Measurements from ENCODE around the gene LAMP2. TPM values are rescaled to one million over a fixed set of nuclear protein-coding genes. Genes with fewer than 3 reads are reported as not detected.
A peak's percentile ranks its signal among the peaks of the same experiment; 100 is the strongest.

LAMP2 gene
- total RNA-seq, 1 experiment from 2014 or later = 119 TPM

DNA sequence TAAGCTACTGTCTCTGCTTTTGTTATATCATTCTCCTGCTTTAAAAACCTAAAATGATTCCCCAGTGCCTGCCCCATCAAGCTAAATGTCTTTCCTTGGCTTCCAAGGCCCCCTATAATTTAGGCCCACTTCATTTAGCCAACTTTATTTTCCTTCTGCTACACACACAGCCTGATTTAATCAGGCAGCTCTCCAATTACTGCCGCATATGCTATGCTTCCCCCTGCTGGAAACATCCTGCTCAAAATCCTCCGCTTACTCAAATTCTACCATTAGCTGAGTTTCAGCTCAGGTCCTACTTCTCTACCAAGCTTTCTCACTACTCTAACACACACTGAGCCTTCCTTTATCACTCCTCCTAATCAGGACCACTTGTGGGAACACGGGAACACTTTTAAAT, 17.0 kb downstream of the LAMP2 start:
- no peaks in the 10 kb centered on the region for H3K27me3 ChIP-seq (replicated peaks; ENCODE audit: control insufficient read depth, insufficient read depth, low read length)
- H3K36me3 ChIP-seq (ENCODE audit: control insufficient read depth, insufficient read depth, low read length) = no peaks in the 10 kb centered on the region
- no peaks in the 10 kb centered on the region for H3K9me3 Mint-ChIP-seq (ENCODE audit: unreplicated experiment)
- no TSS peak for BruUV-seq (replicated peaks)
- H3K4me3 Mint-ChIP-seq (ENCODE audit: unreplicated experiment) = no peak overlapping the region
- POLR2A ChIA-PET = interaction anchor here (1.0 kb wide), 1 partner anchor 17 kb away, joined by 3 read pairs; the partner anchor contains the start of gene LAMP2
- H3K27ac Mint-ChIP-seq (ENCODE audit: unreplicated experiment) = no peak overlapping the region
- H3K4me1 Mint-ChIP-seq (ENCODE audit: low read depth, unreplicated experiment) = no peaks in the 10 kb centered on the region
- CTCF ChIA-PET = interaction anchor here (0.5 to 1.5 kb wide), 7 partner anchors 17 to 213 kb away, joined by 3 to 4 read pairs (median 3); no protein-coding TSS in a partner anchor
- TF ChIP-seq, protein P1, sequence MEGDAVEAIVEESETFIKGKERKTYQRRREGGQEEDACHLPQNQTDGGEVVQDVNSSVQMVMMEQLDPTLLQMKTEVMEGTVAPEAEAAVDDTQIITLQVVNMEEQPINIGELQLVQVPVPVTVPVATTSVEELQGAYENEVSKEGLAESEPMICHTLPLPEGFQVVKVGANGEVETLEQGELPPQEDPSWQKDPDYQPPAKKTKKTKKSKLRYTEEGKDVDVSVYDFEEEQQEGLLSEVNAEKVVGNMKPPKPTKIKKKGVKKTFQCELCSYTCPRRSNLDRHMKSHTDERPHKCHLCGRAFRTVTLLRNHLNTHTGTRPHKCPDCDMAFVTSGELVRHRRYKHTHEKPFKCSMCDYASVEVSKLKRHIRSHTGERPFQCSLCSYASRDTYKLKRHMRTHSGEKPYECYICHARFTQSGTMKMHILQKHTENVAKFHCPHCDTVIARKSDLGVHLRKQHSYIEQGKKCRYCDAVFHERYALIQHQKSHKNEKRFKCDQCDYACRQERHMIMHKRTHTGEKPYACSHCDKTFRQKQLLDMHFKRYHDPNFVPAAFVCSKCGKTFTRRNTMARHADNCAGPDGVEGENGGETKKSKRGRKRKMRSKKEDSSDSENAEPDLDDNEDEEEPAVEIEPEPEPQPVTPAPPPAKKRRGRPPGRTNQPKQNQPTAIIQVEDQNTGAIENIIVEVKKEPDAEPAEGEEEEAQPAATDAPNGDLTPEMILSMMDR (IDR thresholded peaks at IDR 0.05; ENCODE audit: insufficient read depth in 1 of 2, low read depth in 1 of 2, low read length in 1 of 2, severe bottlenecking in 1 of 2, unreplicated experiment in 1 of 2) = peak in 1 of 2 experiments; percentile 37
- H3K4me1 ChIP-seq = no peaks in the 10 kb centered on the region
- peaks cover 21% of the 10 kb centered on the region for H3K36me3 Mint-ChIP-seq (ENCODE audit: insufficient read depth, unreplicated experiment)
- H3K27me3 Mint-ChIP-seq (ENCODE audit: insufficient read depth, unreplicated experiment) = no peaks in the 10 kb centered on the region
- no peak overlapping the region for H3K4me3 ChIP-seq (ENCODE audit: low read depth, low read length)
- no peaks in the 10 kb centered on the region for H3K9me3 ChIP-seq
- peak in 1 of 2 experiments; percentile 6 for DNase-seq
- intact Hi-C loops (cut with micrococcal nuclease; ENCODE audit: unreplicated experiment) = loop anchor here (1.0 to 5.0 kb wide), 3 partner anchors 17 to 135 kb away; partner anchors contain the start of gene LAMP2

DNA sequence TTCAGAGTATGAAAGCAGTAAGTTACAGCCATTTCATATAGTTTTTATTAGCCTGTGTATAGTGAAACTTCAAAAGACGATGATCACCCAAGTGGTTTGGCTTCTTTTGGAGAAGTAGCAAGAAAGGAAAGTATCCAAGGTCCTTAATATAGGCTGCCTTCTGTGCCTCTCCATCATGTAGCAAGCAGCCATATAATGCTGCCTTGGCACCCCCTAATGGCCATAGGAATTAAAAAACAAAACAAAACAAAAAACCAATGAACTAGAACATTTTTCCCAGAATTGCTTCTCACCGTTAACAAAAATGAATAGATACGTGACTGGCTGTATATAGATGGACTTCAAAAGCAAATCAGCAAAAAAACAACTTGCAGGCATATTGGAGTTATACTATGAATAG, 18.9 kb downstream of the LAMP2 start:
- Mint-ChIP-seq H3K4me1 (ENCODE audit: low read depth, unreplicated experiment) (no peaks in the 10 kb centered on the region), H3K36me3 (ENCODE audit: insufficient read depth, unreplicated experiment) (peaks cover 28% of the 10 kb centered on the region), H3K4me3 (ENCODE audit: unreplicated experiment) (no peak overlapping the region), H3K27me3 (ENCODE audit: insufficient read depth, unreplicated experiment) (no peaks in the 10 kb centered on the region), H3K27ac (ENCODE audit: unreplicated experiment) (no peak overlapping the region), H3K9me3 (ENCODE audit: unreplicated experiment) (no peaks in the 10 kb centered on the region)
- POLR2A ChIA-PET = no interaction called here
- no peaks in the 10 kb centered on the region for H3K4me1 ChIP-seq
- no peak overlapping the region for H3K4me3 ChIP-seq (ENCODE audit: low read depth, low read length)
- TF ChIP-seq, protein P1 (IDR thresholded peaks at IDR 0.05; ENCODE audit: insufficient read depth in 1 of 2, low read depth in 1 of 2, low read length in 1 of 2, severe bottlenecking in 1 of 2, unreplicated experiment in 1 of 2) = no peak
- no peaks in the 10 kb centered on the region for H3K27me3 ChIP-seq (replicated peaks; ENCODE audit: control insufficient read depth, insufficient read depth, low read length)
- no TSS peak for BruUV-seq (replicated peaks)
- H3K9me3 ChIP-seq = no peaks in the 10 kb centered on the region
- CTCF ChIA-PET = no interaction called here
- no peak for DNase-seq
- no peaks in the 10 kb centered on the region for H3K36me3 ChIP-seq (ENCODE audit: control insufficient read depth, insufficient read depth, low read length)
- intact Hi-C loops (cut with micrococcal nuclease; ENCODE audit: unreplicated experiment) = loop anchor here (5.0 kb wide), 1 partner anchor 133 kb away; no protein-coding TSS in a partner anchor

DNA sequence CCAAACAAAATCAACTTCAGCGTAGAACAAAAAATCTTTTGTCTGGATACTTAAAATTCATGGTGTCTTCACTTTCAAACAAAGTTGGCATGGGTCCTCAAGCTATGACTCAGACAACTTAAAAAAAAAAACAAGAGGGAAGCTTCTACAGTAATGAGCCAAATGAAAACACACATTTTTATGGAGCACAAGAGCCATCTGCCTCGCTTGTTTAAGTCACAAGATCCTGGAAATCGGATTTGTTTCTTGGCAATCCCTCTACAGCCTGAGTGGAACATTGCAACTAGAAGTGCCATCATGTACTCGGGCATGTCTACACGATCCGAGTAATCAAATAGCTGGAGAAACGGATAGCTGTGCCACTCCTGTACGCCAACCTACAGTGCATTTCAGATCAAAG, 22.6 kb downstream of the LAMP2 start:
- no peak for DNase-seq
- H3K27me3 ChIP-seq (replicated peaks; ENCODE audit: control insufficient read depth, insufficient read depth, low read length) = no peaks in the 10 kb centered on the region
- H3K4me3 ChIP-seq (ENCODE audit: low read depth, low read length) = no peak overlapping the region
- BruUV-seq (replicated peaks) = no TSS peak
- H3K36me3 ChIP-seq (ENCODE audit: control insufficient read depth, insufficient read depth, low read length) = no peaks in the 10 kb centered on the region
- H3K4me3 Mint-ChIP-seq (ENCODE audit: unreplicated experiment) = no peak overlapping the region
- ChIA-PET CTCF (no interaction called here), POLR2A (no interaction called here)
- no peak overlapping the region for H3K27ac Mint-ChIP-seq (ENCODE audit: unreplicated experiment)
- intact Hi-C loops (cut with micrococcal nuclease; ENCODE audit: unreplicated experiment) = no loop called here
- no peaks in the 10 kb centered on the region for H3K27me3 Mint-ChIP-seq (ENCODE audit: insufficient read depth, unreplicated experiment)
- peaks cover 23% of the 10 kb centered on the region for H3K36me3 Mint-ChIP-seq (ENCODE audit: insufficient read depth, unreplicated experiment)
- H3K9me3 Mint-ChIP-seq (ENCODE audit: unreplicated experiment) = no peaks in the 10 kb centered on the region
- H3K4me1 Mint-ChIP-seq (ENCODE audit: low read depth, unreplicated experiment) = no peaks in the 10 kb centered on the region
- no peaks in the 10 kb centered on the region for H3K4me1 ChIP-seq
- TF ChIP-seq, protein P1 (IDR thresholded peaks at IDR 0.05; ENCODE audit: insufficient read depth in 1 of 2, low read depth in 1 of 2, low read length in 1 of 2, severe bottlenecking in 1 of 2, unreplicated experiment in 1 of 2) = no peak
- no peaks in the 10 kb centered on the region for H3K9me3 ChIP-seq
